Activated naive CD4-positive, alpha-beta T cell treated with anti-CD3 and anti-CD28 coated beads, Interleukin-2, amount 50 U/mL, for 72 hours (primary cell): ENCODE results near the gene TRIM41. TPM values are rescaled to one million over a fixed set of nuclear protein-coding genes. Genes with fewer than 3 reads are reported as not detected.
"Not testable (repeated sequence)": the region's sequence is repeated elsewhere in the genome, so short reads cannot be mapped to it uniquely, and the experiment has no call there.

Experiments used
- ATAC-seq, 2 donors: fragments of 150-1000 bp; cut with Tn5 transposase; 2 replicates each; pipeline ENCODE4 v1.10.0; 2021; ENCODE audit warnings: mild to moderate bottlenecking in 2 of 2, moderate library complexity in 2 of 2
- DNase-seq, 2 donors: peaks; one replicate each; pipeline ENCODE4 v3.0.0; 2021 to 2022; ENCODE audit warnings: low spot score in 2 of 2
- H3K27ac Mint-ChIP-seq, 2 donors: one replicate each; pipeline ENCODE4 v1.8.0; 2022; ENCODE audit warnings: mild to moderate bottlenecking in 2 of 2, mixed read lengths in 2 of 2
- H3K36me3 Mint-ChIP-seq, 2 donors: one replicate each; pipeline ENCODE4 v1.8.0; 2022; ENCODE audit warnings: mixed read lengths in 2 of 2
- H3K9me3 Mint-ChIP-seq, 2 donors: one replicate each; pipeline ENCODE4 v1.8.0; 2022; ENCODE audit warnings: mixed read lengths in 2 of 2
- total RNA-seq, 2 donors: library from RNA; stranded (reverse); gene quantifications; one replicate each; pipeline ENCODE4 v1.2.3, GENCODE V29; 2022

The TRIM41 gene
- total RNA-seq, 2 donors from 2014 or later = 33.1 to 36.4 TPM

DNA sequence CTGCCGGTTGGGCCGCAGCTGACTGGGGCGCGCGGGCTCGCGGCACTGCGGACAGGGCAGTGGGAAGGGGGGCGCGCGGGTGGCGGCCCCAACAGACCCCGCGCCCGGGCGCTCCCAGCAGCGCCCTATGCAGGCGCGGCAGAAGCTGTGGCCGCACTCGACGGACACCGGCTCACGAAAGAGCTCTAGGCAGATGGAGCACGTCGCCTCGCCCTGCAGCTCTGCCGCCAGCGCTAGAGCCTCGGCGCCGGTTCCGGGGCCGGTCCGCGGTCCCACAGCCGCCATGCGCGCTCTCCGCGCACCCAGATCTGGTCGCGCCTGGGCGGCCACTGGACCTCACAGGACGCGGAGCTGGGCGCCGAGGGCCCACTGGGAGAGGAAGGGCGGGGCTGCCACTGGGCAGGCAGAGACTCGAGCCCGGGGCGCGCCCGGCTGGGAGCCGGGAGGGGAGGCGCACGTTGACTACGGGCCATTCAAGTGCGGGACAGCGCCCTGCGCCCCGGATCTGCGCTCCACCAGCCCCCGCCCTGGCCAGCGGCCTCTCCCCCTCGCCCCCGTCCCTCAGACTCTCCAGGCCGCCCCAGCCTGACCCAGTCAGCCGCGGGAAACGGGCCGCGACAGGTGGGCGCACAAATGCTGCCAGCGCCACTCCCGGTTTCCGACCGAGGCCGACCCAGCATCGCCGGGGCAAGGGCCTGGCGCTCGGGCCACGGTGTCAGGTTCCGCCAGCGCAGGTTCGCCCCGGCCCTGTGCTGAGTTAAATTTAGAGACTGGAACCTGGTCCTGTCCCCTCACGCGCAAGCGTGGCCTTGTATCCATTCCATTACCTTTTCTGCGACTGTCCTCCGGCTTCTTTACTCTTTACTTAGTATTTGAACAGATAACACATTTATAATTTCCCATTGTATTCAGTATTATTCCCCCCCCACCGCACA lies 18.0 kb upstream of the TRIM41 start, which contains the start of gene TRIM7:
TSS of gene TRIM7 (minus strand) at position 371 of the 935 bp plus-strand sequence. CDS start at position 285, 86 bp downstream.
- no peaks in the 10 kb centered on the region for H3K9me3 Mint-ChIP-seq
- peaks cover 5 to 13% of the 10 kb centered on the region in 2 donors for H3K36me3 Mint-ChIP-seq
- no peak for ATAC-seq
- peak within 1 kb of the TSS in 1 of 2 donors; percentile 97 for H3K27ac Mint-ChIP-seq
- peak in 1 of 2 donors; percentile 50 for DNase-seq

DNA sequence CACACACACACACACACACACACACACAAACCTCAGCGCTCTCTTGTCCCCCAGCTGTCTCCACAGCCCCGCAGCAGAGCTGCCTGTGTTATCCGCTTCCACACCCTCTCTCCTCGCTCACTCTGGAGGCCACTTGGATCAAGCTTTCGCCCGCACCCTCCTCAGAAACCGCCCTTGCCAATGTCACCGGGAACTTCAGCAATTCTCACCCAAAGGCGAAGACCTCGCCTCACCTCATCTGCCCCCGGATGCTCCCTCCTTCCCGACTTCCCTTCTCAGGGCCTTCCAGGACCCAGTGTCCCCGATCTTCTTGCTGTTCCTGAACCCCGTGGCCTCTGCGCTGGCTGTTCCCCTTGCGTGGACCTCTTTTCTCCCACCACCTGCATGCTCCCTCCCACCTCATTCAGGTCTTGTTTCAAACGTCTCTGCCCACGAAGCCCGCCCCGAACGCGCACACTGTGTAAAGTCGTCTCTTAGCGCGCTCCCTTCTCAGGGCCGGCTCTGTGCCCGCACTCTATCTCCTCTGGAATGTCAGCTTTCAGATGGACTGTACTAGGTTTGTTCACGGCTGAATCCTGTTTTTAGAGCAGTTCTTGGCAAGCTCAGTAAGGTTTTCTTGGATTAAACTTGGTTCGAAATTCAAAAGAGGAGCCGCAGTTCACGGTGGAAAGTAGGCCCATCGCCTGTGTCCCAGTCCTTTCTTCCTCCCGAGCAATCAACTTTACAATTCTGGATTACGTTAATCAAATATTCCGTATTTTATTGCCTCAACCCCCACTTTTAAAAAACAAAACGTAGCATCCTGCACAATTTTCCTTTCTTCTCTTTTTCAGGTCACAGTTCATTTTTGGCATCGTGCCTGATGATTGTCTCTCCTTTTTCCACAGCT lies 17.1 kb upstream of the TRIM41 start:
- Mint-ChIP-seq H3K27ac (peak overlapping the region; percentile 97 to 99), H3K36me3 (peaks cover 5 to 13% of the 10 kb centered on the region in 2 donors), H3K9me3 (no peaks in the 10 kb centered on the region)
- no peak for DNase-seq
- ATAC-seq = peak; percentile 15 to 24

DNA sequence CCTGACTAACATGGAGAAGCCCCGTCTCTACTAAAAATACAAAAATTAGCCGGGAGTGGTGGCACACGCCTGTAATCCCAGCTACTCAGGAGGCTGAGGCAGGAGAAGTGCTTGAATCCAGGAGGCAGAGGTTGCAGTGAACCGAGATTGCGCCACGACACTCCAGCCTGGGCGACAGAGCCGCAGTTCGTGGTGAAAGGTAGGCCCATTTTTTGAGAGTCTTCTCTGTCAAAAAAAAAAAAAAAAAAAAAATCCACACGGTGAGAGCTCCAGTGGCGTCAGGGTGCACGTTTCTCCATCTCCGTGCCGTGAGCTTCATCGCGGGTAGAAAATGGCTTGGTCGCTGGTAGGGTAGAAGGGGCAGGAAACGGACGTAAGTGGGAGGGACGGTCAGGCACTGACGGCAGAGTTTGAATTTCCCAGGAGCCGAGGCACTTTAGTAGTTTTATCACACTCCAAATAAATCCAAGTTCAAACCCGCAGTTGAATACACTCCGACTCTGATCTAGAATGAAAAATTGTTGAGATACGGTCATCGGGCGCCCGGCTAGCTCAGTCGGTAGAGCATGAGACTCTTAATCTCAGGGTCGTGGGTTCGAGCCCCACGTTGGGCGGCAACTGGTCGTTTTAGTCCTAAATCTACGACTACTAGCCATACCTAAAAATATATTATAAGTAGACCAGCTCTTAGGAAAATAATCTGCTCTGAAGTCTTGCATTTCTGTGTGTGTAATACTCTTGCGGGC lies 15.7 kb upstream of the TRIM41 start:
- no peaks in the 10 kb centered on the region for H3K9me3 Mint-ChIP-seq
- DNase-seq = peak; percentile 80 to 85
- peak overlapping the region; percentile 97 to 99 for H3K27ac Mint-ChIP-seq
- H3K36me3 Mint-ChIP-seq = peaks cover 5 to 13% of the 10 kb centered on the region in 2 donors
- peak; percentile 63 to 68 for ATAC-seq

DNA sequence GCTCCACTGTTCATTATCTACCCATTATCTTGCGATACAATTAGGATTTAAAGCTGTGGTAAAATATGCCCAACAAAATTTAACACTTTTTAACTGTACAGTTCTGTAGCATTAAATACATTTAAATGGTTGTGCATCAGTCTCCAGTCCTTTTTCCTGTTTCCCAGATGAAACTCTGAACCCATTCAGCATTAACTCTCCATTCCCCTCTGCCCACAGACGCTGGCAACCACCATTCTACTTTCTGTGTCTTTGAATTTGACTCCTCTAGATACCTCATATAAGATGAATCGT lies 15.2 kb upstream of the TRIM41 start:
- no peak for ATAC-seq
- no peak for DNase-seq
- H3K27ac Mint-ChIP-seq = peak overlapping the region; percentile 97 to 99
- no peaks in the 10 kb centered on the region for H3K9me3 Mint-ChIP-seq
- H3K36me3 Mint-ChIP-seq = peaks cover 5 to 13% of the 10 kb centered on the region in 2 donors

DNA sequence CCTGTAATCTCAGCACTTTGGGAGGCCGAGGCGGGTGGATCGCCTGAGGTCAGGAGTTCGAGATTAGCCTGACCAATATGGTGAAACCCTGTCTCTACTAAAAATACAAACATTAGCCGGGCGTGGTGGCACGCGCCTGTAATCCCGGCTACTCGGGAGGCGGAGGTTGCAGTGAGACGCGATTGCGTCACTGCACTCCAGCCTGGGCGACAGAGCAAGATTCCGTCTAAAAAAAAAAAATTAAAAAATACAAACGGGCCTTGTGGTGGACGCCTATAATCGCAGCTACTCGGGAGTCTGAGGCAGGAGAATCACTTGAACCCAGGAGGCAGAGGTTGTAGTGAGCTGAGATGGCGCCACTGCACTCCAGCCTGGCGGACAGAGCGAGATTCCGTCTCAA lies 14.1 kb upstream of the TRIM41 start:
- not testable (repeated sequence) for ATAC-seq, H3K27ac Mint-ChIP-seq, H3K9me3 Mint-ChIP-seq, DNase-seq
- peaks cover 5 to 13% of the 10 kb centered on the region in 2 donors for H3K36me3 Mint-ChIP-seq

DNA sequence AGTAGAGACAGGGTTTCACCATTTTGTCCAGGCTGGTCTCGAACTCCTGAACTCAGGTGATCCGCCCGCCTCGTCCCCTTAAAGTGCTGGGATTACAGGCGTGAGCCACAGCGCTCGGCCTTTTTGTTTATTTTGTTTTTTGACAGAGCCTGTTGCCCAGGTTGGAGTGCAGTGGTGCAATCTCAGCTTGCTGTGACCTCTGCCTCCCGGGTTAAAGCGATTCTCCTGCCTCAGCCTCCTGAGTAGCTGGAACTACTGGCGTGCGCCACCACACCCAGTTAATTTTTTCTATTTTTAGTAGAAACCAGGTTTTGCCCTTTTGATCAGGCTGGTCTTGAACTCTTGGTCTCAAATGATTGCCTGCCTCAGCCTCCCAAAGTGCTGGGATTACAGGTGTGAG lies 12.9 kb upstream of the TRIM41 start:
- H3K36me3 Mint-ChIP-seq = peaks cover 5 to 13% of the 10 kb centered on the region in 2 donors
- ATAC-seq, DNase-seq, H3K27ac Mint-ChIP-seq, H3K9me3 Mint-ChIP-seq: not testable (repeated sequence)

DNA sequence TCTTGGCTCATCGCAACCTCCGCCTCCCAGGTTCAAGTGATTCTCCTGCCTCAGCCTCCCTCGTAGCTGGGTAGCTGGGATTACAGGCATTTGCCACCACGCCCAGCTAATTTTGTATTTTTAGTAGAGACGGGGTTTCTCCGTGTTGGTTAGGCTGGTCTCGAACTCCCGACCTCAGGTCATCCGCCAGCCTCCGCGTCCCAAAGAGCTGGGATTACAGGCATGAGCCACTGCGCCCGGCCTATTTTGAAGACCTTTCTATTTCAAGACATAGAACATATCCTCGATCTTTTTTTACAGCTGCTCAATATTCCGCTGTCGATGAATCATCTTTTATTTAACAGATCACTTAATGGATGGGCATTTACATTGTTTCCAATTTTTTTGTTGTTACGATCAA lies 12.4 kb upstream of the TRIM41 start:
- not testable (repeated sequence) for H3K27ac Mint-ChIP-seq, DNase-seq, ATAC-seq, H3K9me3 Mint-ChIP-seq
- H3K36me3 Mint-ChIP-seq = peaks cover 5 to 10% of the 10 kb centered on the region in 2 donors

DNA sequence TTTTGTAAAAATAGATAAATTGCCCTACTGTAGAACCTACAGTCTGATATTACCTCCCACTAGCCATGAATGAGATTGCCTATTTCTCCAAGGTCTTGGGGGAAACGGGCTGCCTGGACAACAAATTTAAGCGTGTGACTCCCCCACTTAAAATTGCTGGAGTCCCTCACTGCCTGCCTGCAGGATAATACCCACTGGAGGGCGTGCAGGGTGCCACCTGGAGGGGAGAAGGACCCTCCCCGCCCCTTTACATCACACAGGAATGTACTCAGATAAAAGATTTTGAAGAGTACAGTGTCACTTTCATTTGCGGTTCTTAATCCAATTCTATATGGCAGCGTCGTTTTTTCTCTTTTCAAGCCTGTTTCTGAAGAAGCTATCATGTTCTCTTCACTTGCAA lies 11.9 kb upstream of the TRIM41 start:
- H3K36me3 Mint-ChIP-seq = peaks cover 5% of the 10 kb centered on the region in 2 donors
- ATAC-seq (no peak), DNase-seq (no peak)
- H3K27ac Mint-ChIP-seq = no peak overlapping the region
- H3K9me3 Mint-ChIP-seq = no peaks in the 10 kb centered on the region

DNA sequence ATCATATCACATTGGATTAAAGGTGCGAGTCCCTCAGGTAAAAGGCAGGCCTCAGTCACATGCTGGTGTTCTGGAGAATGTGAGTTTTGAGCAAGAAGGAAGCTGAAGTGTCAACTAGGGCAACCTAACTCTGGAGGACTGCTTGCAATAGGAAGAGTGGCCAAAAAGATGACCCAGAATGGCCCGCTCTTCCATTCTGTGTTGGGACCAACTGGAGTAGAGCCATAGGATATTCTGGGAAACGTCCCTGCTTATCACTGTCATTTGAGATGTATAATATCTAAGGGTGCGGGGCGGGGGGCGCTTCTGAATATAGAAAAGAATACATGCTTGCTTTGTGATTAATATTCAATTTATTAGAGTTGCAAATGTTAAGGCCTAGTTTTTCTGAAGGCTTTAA lies 11.0 kb upstream of the TRIM41 start:
- ATAC-seq (no peak), DNase-seq (no peak)
- H3K36me3 Mint-ChIP-seq = no peaks in the 10 kb centered on the region
- no peak overlapping the region for H3K27ac Mint-ChIP-seq
- no peaks in the 10 kb centered on the region for H3K9me3 Mint-ChIP-seq

DNA sequence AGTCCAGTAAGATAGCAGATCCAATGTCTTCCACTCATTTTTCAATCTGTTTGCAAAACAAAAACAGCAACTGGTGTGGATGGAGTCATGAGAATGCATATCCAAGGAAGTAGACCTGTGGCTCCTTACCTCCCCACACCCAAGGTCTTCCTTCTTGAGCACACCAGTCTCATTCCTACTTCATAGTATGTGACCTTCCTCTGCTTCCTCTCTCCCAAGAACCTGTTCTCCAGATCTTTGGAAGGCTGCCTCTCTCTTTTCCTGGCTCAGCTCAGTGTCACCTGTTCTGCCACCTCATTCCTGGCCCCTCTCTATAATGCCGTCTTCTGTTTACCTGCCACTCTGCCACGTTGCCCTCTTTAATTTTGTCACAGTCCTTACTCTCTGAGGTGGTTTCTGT lies 10.1 kb upstream of the TRIM41 start:
- ATAC-seq (no peak), DNase-seq (no peak)
- no peaks in the 10 kb centered on the region for H3K9me3 Mint-ChIP-seq
- no peak overlapping the region for H3K27ac Mint-ChIP-seq
- H3K36me3 Mint-ChIP-seq = no peaks in the 10 kb centered on the region

DNA sequence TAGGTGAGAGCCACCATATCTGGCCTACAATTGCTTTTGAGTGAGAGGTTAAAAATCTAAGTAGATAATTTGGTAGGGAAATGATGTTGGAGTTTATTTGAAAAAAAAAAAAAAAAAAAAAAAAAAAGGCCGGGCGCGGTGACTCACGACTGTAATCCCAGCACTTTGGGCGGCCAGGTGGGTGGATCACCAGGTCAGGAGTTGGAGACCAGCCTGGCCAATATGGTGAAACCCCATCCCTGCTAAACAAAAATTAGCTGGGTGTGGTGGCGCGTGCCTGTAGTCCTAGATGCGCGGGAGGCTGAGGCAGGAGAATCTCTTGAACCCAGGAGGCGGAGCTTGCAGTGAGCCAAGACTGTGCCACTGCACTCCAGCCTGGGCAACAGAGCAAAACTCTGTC lies 8.8 kb upstream of the TRIM41 start:
- not testable (repeated sequence) for DNase-seq, H3K9me3 Mint-ChIP-seq, H3K36me3 Mint-ChIP-seq, ATAC-seq, H3K27ac Mint-ChIP-seq

DNA sequence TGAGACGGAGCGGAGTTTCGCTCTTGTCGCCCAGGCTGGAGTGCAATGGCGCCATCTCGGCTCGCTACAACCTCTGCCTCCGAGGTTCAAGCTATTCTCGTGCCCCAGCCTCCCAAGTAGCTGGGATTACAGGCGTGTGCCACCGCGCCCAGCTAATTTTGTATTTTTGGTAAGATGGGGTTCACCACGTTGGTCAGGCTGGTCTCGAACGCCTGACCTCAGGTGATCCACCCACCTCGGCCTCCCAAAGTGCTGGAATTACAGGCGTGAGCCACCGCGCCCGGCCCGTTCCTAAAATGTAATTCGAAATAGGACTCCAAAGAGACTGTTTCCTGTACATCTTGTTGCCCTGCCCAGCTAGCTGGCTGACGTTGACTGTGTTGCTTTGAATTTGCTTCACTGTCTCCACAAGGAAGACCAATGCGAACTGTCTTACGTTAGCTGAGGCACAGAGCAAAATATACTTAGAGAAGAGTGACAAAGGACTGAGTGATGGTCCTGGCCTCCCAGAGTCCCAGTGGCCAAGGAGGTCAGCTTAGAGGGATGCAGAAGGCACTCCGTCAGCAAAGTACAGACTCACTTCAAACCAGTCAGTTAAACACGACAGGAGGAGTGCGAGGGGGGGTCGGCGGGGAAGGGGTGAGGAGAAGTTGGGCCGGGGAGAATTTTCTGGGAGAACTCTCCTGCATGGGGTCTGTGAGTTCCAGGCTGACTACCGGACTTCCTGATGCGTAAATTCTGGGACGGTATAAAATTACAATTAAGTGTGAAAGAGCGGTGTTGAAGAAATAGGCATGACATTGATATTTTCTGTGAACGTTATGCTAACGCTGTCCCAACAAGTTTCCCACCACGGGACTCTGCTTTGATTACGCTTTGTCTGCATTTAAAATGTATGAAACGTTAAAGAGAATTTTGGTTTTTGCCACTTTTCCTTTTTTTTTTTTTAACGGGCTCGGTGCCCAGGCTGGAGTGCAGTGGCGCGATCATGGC lies 6.8 kb upstream of the TRIM41 start:
- no peaks in the 10 kb centered on the region for H3K9me3 Mint-ChIP-seq
- peak; percentile 51 to 62 for ATAC-seq
- DNase-seq = peak; percentile 58 to 69
- no peaks in the 10 kb centered on the region for H3K36me3 Mint-ChIP-seq
- peak overlapping the region; percentile 66 to 92 for H3K27ac Mint-ChIP-seq

DNA sequence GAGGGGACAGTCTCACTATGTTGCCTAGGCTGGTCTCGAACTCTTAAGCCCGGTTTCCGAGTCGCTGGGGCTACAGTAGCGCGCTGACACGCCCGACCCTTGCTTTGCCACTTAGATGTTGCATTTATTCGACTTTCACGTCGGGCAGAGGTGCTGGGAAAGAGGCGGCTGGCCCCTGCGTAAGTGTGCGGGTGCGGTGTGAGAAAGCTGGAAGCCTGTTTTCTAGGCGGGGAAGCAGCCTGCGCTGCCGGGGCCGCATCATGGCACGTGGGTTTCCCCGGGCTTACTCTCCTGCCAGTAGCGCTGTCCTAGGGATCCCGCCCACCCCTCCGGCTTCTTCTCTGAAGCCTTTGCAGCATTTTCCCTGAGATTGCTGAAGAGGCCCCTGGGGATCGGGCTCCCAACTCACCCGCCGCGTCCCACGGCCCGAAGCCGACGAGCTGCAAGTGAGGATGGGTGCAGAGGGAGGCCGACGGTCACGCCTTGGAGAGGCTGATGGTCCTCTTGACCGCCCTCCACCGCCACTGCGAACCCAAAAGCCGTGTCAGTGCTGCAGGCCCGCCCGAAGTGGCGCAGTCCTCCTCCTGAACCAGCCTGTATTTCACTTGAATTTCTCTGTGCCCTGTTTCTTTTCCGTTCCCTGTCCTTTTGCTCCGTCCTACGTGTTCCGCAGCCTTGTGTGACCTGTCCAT lies 5.8 kb upstream of the TRIM41 start:
- DNase-seq (peak; percentile 62 to 68), ATAC-seq (peak; percentile 23 to 30)
- H3K27ac Mint-ChIP-seq = peak overlapping the region; percentile 95 to 97
- H3K9me3 Mint-ChIP-seq = no peaks in the 10 kb centered on the region
- no peaks in the 10 kb centered on the region for H3K36me3 Mint-ChIP-seq

DNA sequence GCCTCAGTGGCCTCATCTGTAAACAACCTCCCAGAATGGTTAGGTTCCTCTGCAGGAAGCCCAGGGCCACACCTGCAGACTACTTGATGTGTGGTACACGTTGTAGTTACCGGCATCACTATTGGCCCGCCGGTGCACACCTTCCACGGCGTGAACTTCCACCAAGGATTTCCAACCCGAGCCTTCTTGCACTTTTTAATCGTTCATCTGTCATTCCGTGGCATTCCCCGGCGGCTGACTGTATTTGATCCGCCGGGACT lies 5.3 kb upstream of the TRIM41 start:
- H3K36me3 Mint-ChIP-seq = no peaks in the 10 kb centered on the region
- DNase-seq = peak in 1 of 2 donors; percentile 68
- ATAC-seq = peak; percentile 13 to 21
- peak overlapping the region; percentile 95 to 97 for H3K27ac Mint-ChIP-seq
- no peaks in the 10 kb centered on the region for H3K9me3 Mint-ChIP-seq

DNA sequence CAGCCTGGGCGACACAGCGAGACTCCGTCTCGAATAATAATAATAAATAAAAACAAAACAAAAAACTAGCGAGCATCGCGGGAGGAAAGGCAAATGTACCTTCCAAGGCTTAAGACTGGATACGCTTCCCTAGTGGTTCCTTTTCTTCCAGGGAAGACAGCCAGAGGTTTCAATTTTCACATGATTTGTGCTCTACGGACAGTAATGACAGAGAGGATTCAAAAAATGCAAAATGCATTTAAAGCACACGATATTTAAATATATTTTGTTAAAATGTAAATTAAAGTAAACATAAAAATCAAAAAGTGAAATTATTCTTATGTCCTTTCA lies 4.3 kb upstream of the TRIM41 start:
- no peaks in the 10 kb centered on the region for H3K9me3 Mint-ChIP-seq
- ATAC-seq (no peak), DNase-seq (no peak)
- peak overlapping the region; percentile 95 to 97 for H3K27ac Mint-ChIP-seq
- peaks cover 5 to 7% of the 10 kb centered on the region in 2 donors for H3K36me3 Mint-ChIP-seq
